ENCODE data around the gene OSM. TPM values are rescaled to one million over a fixed set of nuclear protein-coding genes. Genes with fewer than 3 reads are reported as not detected.

Gene OSM
- total and polyA plus RNA-seq, 7 donors = 0.60 to 12.8 (median 1.5) TPM

DNA sequence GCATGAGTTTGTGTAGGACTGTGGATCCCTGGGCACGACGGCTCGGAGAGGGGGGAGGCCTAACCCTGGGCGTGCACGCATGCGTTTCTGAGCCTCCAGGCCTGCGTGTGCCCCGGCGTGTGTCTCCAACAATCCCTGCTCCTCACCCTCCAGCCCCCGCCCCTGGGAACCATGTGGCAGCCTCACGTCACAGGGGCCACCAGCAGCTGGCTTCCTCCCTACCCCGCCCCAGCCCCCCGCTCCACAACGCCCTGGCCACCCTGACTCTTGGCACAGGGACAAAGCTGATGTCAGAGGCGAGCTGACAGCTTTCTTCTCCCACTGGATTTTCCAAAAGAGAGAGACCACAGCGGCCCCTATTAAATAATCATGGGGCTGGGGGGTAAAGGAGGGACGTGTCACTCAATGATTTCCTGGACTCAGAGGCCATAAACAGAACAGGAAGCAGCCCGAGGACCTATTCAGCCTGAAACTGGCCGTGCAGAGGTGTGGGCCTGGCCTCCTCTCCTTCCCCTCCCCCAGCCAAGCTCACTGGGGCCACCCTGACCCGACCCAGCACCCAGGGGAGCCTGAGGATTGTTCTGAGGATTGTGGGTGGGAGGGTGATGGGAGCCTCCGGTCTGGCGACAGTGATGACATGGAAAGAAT, 13.3 kb downstream of the OSM start:
- no peak for TF ChIP-seq POLR2A (IDR thresholded peaks at IDR 0.05)
- TF ChIP-seq EP300 (IDR thresholded peaks at IDR 0.05) = no peak
- no peak for TF ChIP-seq POLR2AphosphoS5 (IDR thresholded peaks at IDR 0.05)
- TF ChIP-seq CTCF (IDR thresholded peaks at IDR 0.05) = no peak
- 11 to 40% methylated on average over 22 of the region's 22 CpGs for WGBS, 2 donors
- intact Hi-C loops (cut with DNase I) = no loop called here
- DNase-seq = no peak
- Histone ChIP-seq H3K36me3 (no peaks in the 10 kb centered on the region), H3K9me3 (no peaks in the 10 kb centered on the region), H3K27ac (peak overlapping the region in 1 of 4 donors; percentile 27), H3K27me3 (peaks cover 0 to 11% (median 0%) of the 10 kb centered on the region in 3 donors), H3K4me3 (peak overlapping the region in 2 of 4 donors; percentile 3 to 13), H3K4me1 (peaks cover 0 to 30% (median 25%) of the 10 kb centered on the region in 4 donors)

DNA sequence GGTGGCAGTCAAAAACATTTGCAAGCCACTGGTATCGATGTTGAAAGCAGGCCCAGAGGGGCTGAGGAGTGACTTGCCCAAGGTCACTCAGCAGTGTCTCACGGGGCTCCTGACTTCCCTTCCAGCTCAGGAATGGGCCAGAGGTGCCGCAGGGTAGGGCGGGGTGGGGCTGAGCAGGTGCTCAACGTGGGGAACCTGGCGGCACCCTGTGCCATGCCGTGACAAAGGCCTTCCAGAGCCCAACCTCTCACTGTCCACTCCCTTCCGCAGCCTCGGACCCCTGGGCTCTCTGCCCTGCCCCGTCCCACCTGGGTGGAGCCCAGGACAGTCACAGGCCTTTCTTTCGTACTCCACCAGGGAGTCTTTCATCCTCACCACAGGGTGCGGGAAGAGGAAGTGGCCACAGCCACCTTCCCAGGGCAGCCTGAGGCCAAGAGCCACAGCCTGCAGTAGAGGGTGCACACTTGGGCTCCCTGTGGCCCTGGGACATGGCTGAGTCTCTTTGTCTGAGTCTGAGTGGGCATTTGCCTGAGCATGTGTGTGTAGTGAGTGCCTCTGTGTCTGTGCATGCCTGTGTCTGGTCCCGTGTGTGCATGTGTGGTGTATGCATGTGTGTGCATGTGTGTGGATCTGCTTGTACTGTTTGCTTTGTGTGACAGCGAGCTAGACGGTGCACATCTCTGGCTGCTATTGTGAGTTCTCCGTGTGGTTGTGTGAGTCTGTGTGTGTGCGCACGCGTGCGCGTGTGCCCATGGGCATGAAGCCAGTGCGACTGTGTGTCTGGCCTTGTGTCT, 14.0 kb downstream of the OSM start:
- Histone ChIP-seq H3K27me3 (peaks cover 0 to 18% (median 0%) of the 10 kb centered on the region in 3 donors), H3K27ac (peak overlapping the region in 2 of 4 donors; percentile 22 to 27), H3K4me3 (peak overlapping the region in 2 of 4 donors; percentile 3 to 13), H3K9me3 (no peaks in the 10 kb centered on the region), H3K4me1 (peaks cover 0 to 30% (median 25%) of the 10 kb centered on the region in 4 donors), H3K36me3 (no peaks in the 10 kb centered on the region)
- intact Hi-C loops (cut with DNase I) = no loop called here
- DNase-seq = no peak
- no peak for TF ChIP-seq EP300 (IDR thresholded peaks at IDR 0.05)
- no peak for TF ChIP-seq CTCF (IDR thresholded peaks at IDR 0.05)
- TF ChIP-seq POLR2AphosphoS5 (IDR thresholded peaks at IDR 0.05) = no peak
- no peak for TF ChIP-seq POLR2A (IDR thresholded peaks at IDR 0.05)
- WGBS, 2 donors = 19 to 64% methylated on average over 22 of the region's 22 CpGs

DNA sequence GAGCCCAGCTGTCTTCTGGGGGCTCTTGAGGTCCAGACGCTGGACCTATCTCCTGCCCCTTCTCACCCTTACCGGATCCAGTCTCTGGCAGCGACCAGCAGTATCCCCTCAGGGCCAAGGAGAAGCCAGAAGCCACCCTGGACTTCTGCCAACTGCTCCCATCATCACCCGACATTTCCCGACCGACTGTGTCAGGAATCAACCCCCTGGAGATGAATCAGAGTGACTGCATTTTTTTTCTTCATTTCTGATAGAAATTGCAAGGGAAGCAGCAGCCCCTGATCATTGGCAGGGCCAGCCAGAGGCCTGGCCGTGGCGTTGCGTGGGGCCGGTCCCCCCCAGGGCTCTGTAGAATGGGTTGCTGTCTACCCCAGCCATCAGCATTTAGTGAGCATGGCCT, 14.9 kb downstream of the OSM start:
- Histone ChIP-seq H3K27ac (no peak overlapping the region), H3K36me3 (no peaks in the 10 kb centered on the region), H3K4me1 (peaks cover 0 to 33% (median 28%) of the 10 kb centered on the region in 4 donors), H3K4me3 (no peak overlapping the region), H3K9me3 (no peaks in the 10 kb centered on the region), H3K27me3 (peaks cover 0 to 27% (median 4%) of the 10 kb centered on the region in 3 donors)
- DNase-seq = no peak
- 84 to 86% methylated on average over 10 of the region's 10 CpGs for WGBS, 2 donors
- intact Hi-C loops (cut with DNase I) = no loop called here
- TF ChIP-seq POLR2AphosphoS5 (IDR thresholded peaks at IDR 0.05) = no peak
- TF ChIP-seq CTCF (IDR thresholded peaks at IDR 0.05) = no peak
- no peak for TF ChIP-seq POLR2A (IDR thresholded peaks at IDR 0.05)
- TF ChIP-seq EP300 (IDR thresholded peaks at IDR 0.05) = no peak

GRCh38 chr22:30250661-30251267, 15.9 kb downstream of the OSM start:
- H3K4me1 ChIP-seq = peaks cover 0 to 37% (median 31%) of the 10 kb centered on the region in 4 donors
- H3K27me3 ChIP-seq = peaks cover 0 to 36% (median 14%) of the 10 kb centered on the region in 3 donors
- H3K27ac ChIP-seq = no peak overlapping the region
- intact Hi-C loops (cut with DNase I) = no loop called here
- WGBS, 2 donors = 57 to 67% methylated on average over 12 of the region's 12 CpGs
- no peaks in the 10 kb centered on the region for H3K9me3 ChIP-seq
- TF ChIP-seq EP300 (IDR thresholded peaks at IDR 0.05) = no peak
- no peak for DNase-seq
- H3K36me3 ChIP-seq = no peaks in the 10 kb centered on the region
- no peak overlapping the region for H3K4me3 ChIP-seq

GRCh38 chr22:30250039-30250565, 16.5 kb downstream of the OSM start:
- Histone ChIP-seq H3K27me3 (peaks cover 0 to 43% (median 21%) of the 10 kb centered on the region in 3 donors), H3K36me3 (no peaks in the 10 kb centered on the region), H3K27ac (no peak overlapping the region), H3K4me1 (peaks cover 0 to 38% (median 32%) of the 10 kb centered on the region in 4 donors), H3K9me3 (no peaks in the 10 kb centered on the region), H3K4me3 (no peak overlapping the region)
- DNase-seq = no peak
- TF ChIP-seq POLR2AphosphoS5 (IDR thresholded peaks at IDR 0.05) = no peak
- TF ChIP-seq POLR2A (IDR thresholded peaks at IDR 0.05) = no peak
- no peak for TF ChIP-seq EP300 (IDR thresholded peaks at IDR 0.05)
- TF ChIP-seq CTCF (IDR thresholded peaks at IDR 0.05) = no peak
- intact Hi-C loops (cut with DNase I) = no loop called here
- WGBS, 2 donors = 92 to 96% methylated on average over 3 of the region's 3 CpGs

Data from sigmoid colon (tissue), 7 donors.